Measurements from ENCODE around the gene COPZ2.
"Not testable (repeated sequence)": the region's sequence is repeated elsewhere in the genome, so short reads cannot be mapped to it uniquely, and the experiment has no call there.

The COPZ2 gene

GRCh38 chr17:48037036-48037837 lies at the start of gene COPZ2:
Gene COPZ2, minus strand, starts transcription at chr17:48037797. Its CDS starts 20 bp downstream, at chr17:48037777.
- Histone ChIP-seq H3K79me2 (ENCODE audit: control insufficient read depth, insufficient read depth, low read length, unreplicated experiment) (peaks cover 7% of the 10 kb centered on the region), H3K36me3 (ENCODE audit: insufficient read depth, low read length) (no peaks in the 10 kb centered on the region), H2AFZ (ENCODE audit: low read length, unreplicated experiment) (peak within 1 kb of the TSS; percentile 97), H3K4me3 (ENCODE audit: low read depth, low read length) (peak within 1 kb of the TSS; percentile 98), H3K4me1 (ENCODE audit: control insufficient read depth, insufficient read depth, low read length, unreplicated experiment) (peaks cover 17% of the 10 kb centered on the region), H3K27me3 (ENCODE audit: insufficient read depth, low read length) (no peaks in the 10 kb centered on the region), H3K27ac (ENCODE audit: low read depth, low read length) (peak within 1 kb of the TSS; percentile 49; the same call in 1 of the 2 replicates)

GRCh38 chr17:48084932-48085331 lies 47.3 kb upstream of the COPZ2 start:
- Histone ChIP-seq H2AFZ (ENCODE audit: low read length, unreplicated experiment) (no peak overlapping the region), H3K36me3 (ENCODE audit: insufficient read depth, low read length) (no peaks in the 10 kb centered on the region), H3K4me3 (ENCODE audit: low read depth, low read length) (no peak overlapping the region), H3K4me1 (ENCODE audit: control insufficient read depth, insufficient read depth, low read length, unreplicated experiment) (no peaks in the 10 kb centered on the region), H3K27me3 (ENCODE audit: insufficient read depth, low read length) (no peaks in the 10 kb centered on the region), H3K79me2 (ENCODE audit: control insufficient read depth, insufficient read depth, low read length, unreplicated experiment) (peaks cover 55% of the 10 kb centered on the region), H3K27ac (ENCODE audit: low read depth, low read length) (no peak overlapping the region)

GRCh38 chr17:48081858-48082257 lies 44.3 kb upstream of the COPZ2 start:
- no peaks in the 10 kb centered on the region for H3K27me3 ChIP-seq (ENCODE audit: insufficient read depth, low read length)
- no peak overlapping the region for H3K4me3 ChIP-seq (ENCODE audit: low read depth, low read length)
- H3K36me3 ChIP-seq (ENCODE audit: insufficient read depth, low read length): peaks cover 2% of the 10 kb centered on the region; the same call in 1 of the 2 replicates
- no peaks in the 10 kb centered on the region for H3K4me1 ChIP-seq (ENCODE audit: control insufficient read depth, insufficient read depth, low read length, unreplicated experiment)
- H3K79me2 ChIP-seq (ENCODE audit: control insufficient read depth, insufficient read depth, low read length, unreplicated experiment): peaks cover 64% of the 10 kb centered on the region
- H3K27ac ChIP-seq (ENCODE audit: low read depth, low read length): no peak overlapping the region
- H2AFZ ChIP-seq (ENCODE audit: low read length, unreplicated experiment): no peak overlapping the region

GRCh38 chr17:48077152-48077551 lies 39.6 kb upstream of the COPZ2 start:
- not testable (repeated sequence) for H3K36me3 ChIP-seq (ENCODE audit: insufficient read depth, low read length)
- peaks cover 42% of the 10 kb centered on the region for H3K79me2 ChIP-seq (ENCODE audit: control insufficient read depth, insufficient read depth, low read length, unreplicated experiment)

GRCh38 chr17:48074322-48075081 lies 36.9 kb upstream of the COPZ2 start:
- Histone ChIP-seq H2AFZ (ENCODE audit: low read length, unreplicated experiment) (no peak overlapping the region), H3K4me1 (ENCODE audit: control insufficient read depth, insufficient read depth, low read length, unreplicated experiment) (peaks cover 7% of the 10 kb centered on the region), H3K27me3 (ENCODE audit: insufficient read depth, low read length) (no peaks in the 10 kb centered on the region), H3K27ac (ENCODE audit: low read depth, low read length) (no peak overlapping the region; the same call in 1 of the 2 replicates), H3K4me3 (ENCODE audit: low read depth, low read length) (no peak overlapping the region), H3K36me3 (ENCODE audit: insufficient read depth, low read length) (peaks cover 13% of the 10 kb centered on the region; the same call in 1 of the 2 replicates), H3K79me2 (ENCODE audit: control insufficient read depth, insufficient read depth, low read length, unreplicated experiment) (peaks cover 21% of the 10 kb centered on the region)

More at GRCh38 chr17:48077152-48077551, 39.6 kb upstream of the COPZ2 start:
- H3K27ac ChIP-seq (ENCODE audit: low read depth, low read length); H3K27me3 ChIP-seq (ENCODE audit: insufficient read depth, low read length); H3K4me3 ChIP-seq (ENCODE audit: low read depth, low read length); H2AFZ ChIP-seq (ENCODE audit: low read length, unreplicated experiment); H3K4me1 ChIP-seq (ENCODE audit: control insufficient read depth, insufficient read depth, low read length, unreplicated experiment): not testable (repeated sequence)

GRCh38 chr17:48073566-48074094 lies 36.0 kb upstream of the COPZ2 start:
- not testable (repeated sequence) for H3K4me1 ChIP-seq (ENCODE audit: control insufficient read depth, insufficient read depth, low read length, unreplicated experiment); H3K27ac ChIP-seq (ENCODE audit: low read depth, low read length); H3K27me3 ChIP-seq (ENCODE audit: insufficient read depth, low read length); H3K4me3 ChIP-seq (ENCODE audit: low read depth, low read length); H2AFZ ChIP-seq (ENCODE audit: low read length, unreplicated experiment)
- Histone ChIP-seq H3K36me3 (ENCODE audit: insufficient read depth, low read length) (peaks cover 17% of the 10 kb centered on the region; the same call in 1 of the 2 replicates), H3K79me2 (ENCODE audit: control insufficient read depth, insufficient read depth, low read length, unreplicated experiment) (peaks cover 14% of the 10 kb centered on the region)

GRCh38 chr17:48072811-48073210 lies 35.2 kb upstream of the COPZ2 start:
- peaks cover 18% of the 10 kb centered on the region for H3K4me1 ChIP-seq (ENCODE audit: control insufficient read depth, insufficient read depth, low read length, unreplicated experiment)
- H2AFZ ChIP-seq (ENCODE audit: low read length, unreplicated experiment); H3K4me3 ChIP-seq (ENCODE audit: low read depth, low read length); H3K27ac ChIP-seq (ENCODE audit: low read depth, low read length); H3K27me3 ChIP-seq (ENCODE audit: insufficient read depth, low read length): not testable (repeated sequence)
- peaks cover 18% of the 10 kb centered on the region; the same call in 1 of the 2 replicates for H3K36me3 ChIP-seq (ENCODE audit: insufficient read depth, low read length)
- H3K79me2 ChIP-seq (ENCODE audit: control insufficient read depth, insufficient read depth, low read length, unreplicated experiment): peaks cover 11% of the 10 kb centered on the region

- Histone ChIP-seq H3K27ac (ENCODE audit: low read depth, low read length) (no peak overlapping the region), H3K4me3 (ENCODE audit: low read depth, low read length) (no peak overlapping the region), H3K79me2 (ENCODE audit: control insufficient read depth, insufficient read depth, low read length, unreplicated experiment) (peaks cover 7% of the 10 kb centered on the region), H2AFZ (ENCODE audit: low read length, unreplicated experiment) (no peak overlapping the region), H3K36me3 (ENCODE audit: insufficient read depth, low read length) (peaks cover 16% of the 10 kb centered on the region; the same call in 1 of the 2 replicates), H3K4me1 (ENCODE audit: control insufficient read depth, insufficient read depth, low read length, unreplicated experiment) (peaks cover 22% of the 10 kb centered on the region), H3K27me3 (ENCODE audit: insufficient read depth, low read length) (no peaks in the 10 kb centered on the region)
Measured at GRCh38 chr17:48071654-48072053, 34.1 kb upstream of the COPZ2 start.

GRCh38 chr17:48070195-48070594 lies 32.6 kb upstream of the COPZ2 start:
- H3K27ac ChIP-seq (ENCODE audit: low read depth, low read length): 0 out of 2 replicates have a peak overlapping the region, but pooled peaks have one; percentile 13
- H3K79me2 ChIP-seq (ENCODE audit: control insufficient read depth, insufficient read depth, low read length, unreplicated experiment): peaks cover 6% of the 10 kb centered on the region
- no peaks in the 10 kb centered on the region for H3K27me3 ChIP-seq (ENCODE audit: insufficient read depth, low read length)
- H3K4me3 ChIP-seq (ENCODE audit: low read depth, low read length): no peak overlapping the region
- no peak overlapping the region for H2AFZ ChIP-seq (ENCODE audit: low read length, unreplicated experiment)
- H3K36me3 ChIP-seq (ENCODE audit: insufficient read depth, low read length): peaks cover 18% of the 10 kb centered on the region
- peaks cover 31% of the 10 kb centered on the region for H3K4me1 ChIP-seq (ENCODE audit: control insufficient read depth, insufficient read depth, low read length, unreplicated experiment)

GRCh38 chr17:48068491-48068961 lies 30.9 kb upstream of the COPZ2 start:
- no peak overlapping the region for H3K4me3 ChIP-seq (ENCODE audit: low read depth, low read length)
- H2AFZ ChIP-seq (ENCODE audit: low read length, unreplicated experiment): no peak overlapping the region
- peaks cover 6% of the 10 kb centered on the region for H3K79me2 ChIP-seq (ENCODE audit: control insufficient read depth, insufficient read depth, low read length, unreplicated experiment)
- H3K27me3 ChIP-seq (ENCODE audit: insufficient read depth, low read length): no peaks in the 10 kb centered on the region
- H3K27ac ChIP-seq (ENCODE audit: low read depth, low read length): peak overlapping the region; percentile 51
- H3K4me1 ChIP-seq (ENCODE audit: control insufficient read depth, insufficient read depth, low read length, unreplicated experiment): peaks cover 25% of the 10 kb centered on the region
- peaks cover 24% of the 10 kb centered on the region for H3K36me3 ChIP-seq (ENCODE audit: insufficient read depth, low read length)

All from ACC112 (cell line).